ENCODE measurements around the gene CCDC30.
A peak's percentile ranks its signal among the peaks of the same experiment; 100 is the strongest.

CCDC30 gene

DNA sequence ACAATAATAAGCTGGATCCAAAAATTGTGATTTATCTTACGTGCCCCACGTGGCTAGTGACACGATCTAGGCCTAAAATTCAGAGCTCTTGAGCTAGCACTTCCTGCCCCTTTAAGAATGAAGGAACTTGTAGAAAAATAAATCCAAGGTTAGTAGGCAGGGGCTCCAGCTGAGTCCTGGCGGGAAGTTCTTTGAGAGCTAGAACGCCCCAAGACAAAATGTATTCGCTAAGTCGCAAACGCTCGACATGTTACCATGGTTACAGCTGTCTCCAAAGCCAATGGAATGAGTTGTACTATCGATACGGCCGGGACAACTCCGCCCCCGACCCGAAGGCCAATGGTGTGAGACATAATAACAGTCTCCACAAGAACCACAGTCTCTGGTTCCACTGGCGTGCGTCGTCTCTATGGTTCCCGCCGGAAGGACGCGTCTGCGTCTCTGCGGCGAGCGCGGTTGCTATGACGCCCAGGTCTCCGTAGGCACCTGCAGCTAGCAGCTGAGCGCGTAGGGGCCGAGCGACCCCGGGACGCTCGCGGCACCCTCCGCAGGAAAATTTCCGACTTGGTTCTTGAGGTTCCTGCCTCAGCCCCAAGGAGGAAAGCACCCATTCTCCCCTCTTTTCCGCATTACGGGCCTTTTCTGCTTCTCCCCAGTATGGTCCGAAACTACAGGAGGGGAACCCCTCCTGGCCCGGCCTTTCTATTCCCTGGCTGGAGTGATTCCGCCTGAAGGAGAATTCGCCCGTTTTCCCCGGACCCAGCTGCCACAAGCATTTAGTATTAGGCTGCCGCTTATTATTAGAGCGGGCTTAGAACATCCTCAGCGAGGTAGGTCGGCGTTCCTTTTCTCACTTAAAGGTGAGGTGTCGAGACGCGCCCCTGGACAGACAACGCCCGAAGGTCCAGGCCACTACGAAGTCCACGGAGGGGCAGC lies at the start of gene CCDC30:
Gene CCDC30, plus strand, starts transcription at position 459 of the 936 bp plus-strand sequence. CDS start 17,266 bp downstream, outside the sequence.
- TF ChIP-seq, protein P1, sequence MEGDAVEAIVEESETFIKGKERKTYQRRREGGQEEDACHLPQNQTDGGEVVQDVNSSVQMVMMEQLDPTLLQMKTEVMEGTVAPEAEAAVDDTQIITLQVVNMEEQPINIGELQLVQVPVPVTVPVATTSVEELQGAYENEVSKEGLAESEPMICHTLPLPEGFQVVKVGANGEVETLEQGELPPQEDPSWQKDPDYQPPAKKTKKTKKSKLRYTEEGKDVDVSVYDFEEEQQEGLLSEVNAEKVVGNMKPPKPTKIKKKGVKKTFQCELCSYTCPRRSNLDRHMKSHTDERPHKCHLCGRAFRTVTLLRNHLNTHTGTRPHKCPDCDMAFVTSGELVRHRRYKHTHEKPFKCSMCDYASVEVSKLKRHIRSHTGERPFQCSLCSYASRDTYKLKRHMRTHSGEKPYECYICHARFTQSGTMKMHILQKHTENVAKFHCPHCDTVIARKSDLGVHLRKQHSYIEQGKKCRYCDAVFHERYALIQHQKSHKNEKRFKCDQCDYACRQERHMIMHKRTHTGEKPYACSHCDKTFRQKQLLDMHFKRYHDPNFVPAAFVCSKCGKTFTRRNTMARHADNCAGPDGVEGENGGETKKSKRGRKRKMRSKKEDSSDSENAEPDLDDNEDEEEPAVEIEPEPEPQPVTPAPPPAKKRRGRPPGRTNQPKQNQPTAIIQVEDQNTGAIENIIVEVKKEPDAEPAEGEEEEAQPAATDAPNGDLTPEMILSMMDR (conservative IDR thresholded peaks at IDR 0.05; ENCODE audit: low read depth, low read length), result no peak
- H2AFZ ChIP-seq (ENCODE audit: low read depth), result peak within 1 kb of the TSS; percentile 80; the same call in 1 of the 2 replicates
- H4K20me1 ChIP-seq (ENCODE audit: insufficient read depth), result no peaks in the 10 kb centered on the region
- H3K36me3 ChIP-seq (ENCODE audit: insufficient read depth), result no peaks in the 10 kb centered on the region
- peak within 1 kb of the TSS; percentile 70 for H3K4me3 ChIP-seq (IDR thresholded peaks at IDR 0.05; ENCODE audit: insufficient read depth, low read depth, low read length)
- peak within 1 kb of the TSS; percentile 99 for H3K4me2 ChIP-seq
- H3K79me2 ChIP-seq (ENCODE audit: insufficient read depth, low read depth), result no peaks in the 10 kb centered on the region
- peak within 1 kb of the TSS; percentile 73 for H3K27ac ChIP-seq
- H3K4me1 ChIP-seq (ENCODE audit: low read depth, poor library complexity, severe bottlenecking), result peaks cover 13% of the 10 kb centered on the region
- no peaks in the 10 kb centered on the region for H3K27me3 ChIP-seq (ENCODE audit: insufficient read depth, low read depth)
- peak within 1 kb of the TSS; percentile 51; the same call in 1 of the 2 replicates for H3K9ac ChIP-seq

DNA sequence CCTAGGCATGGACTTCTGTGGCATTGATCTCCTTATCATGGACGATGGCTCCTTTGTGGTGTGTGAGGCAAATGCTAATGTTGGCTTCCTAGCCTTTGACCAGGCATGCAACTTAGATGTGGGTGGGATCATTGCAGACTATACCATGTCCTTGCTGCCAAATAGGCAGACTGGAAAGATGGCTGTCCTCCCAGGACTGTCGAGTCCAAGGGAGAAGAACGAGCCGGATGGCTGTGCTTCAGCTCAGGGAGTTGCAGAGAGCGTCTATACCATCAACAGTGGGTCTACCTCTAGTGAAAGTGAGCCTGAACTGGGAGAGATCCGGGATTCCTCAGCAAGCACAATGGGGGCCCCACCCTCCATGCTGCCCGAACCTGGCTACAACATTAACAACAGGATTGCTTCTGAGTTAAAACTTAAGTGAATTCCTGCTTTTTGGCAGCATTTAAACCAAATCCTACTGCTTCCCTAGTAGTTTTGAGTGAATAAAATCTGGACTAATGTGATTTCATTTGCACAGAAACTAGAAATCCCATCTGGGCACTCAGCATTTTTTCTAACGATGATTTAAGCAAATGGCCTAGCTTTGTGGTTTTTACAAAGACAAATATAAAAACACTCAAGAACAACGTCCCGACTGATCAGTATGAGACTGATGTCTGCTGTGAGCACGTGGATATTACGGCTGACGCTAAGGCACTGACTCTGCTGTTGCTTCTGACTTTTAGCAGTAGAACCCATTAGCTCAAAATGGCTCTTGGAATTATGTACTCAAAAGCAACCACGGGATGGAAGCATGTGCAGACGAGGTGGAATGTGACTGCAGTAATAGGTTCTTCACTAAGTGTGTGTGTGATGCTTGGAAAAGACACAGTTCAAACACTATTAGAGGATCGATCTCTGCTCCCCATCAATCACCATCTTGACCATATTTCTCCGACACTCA lies 48.3 kb upstream of the CCDC30 start:
- H3K79me2 ChIP-seq (ENCODE audit: insufficient read depth, low read depth), result no peaks in the 10 kb centered on the region
- no peaks in the 10 kb centered on the region for H3K4me1 ChIP-seq (ENCODE audit: low read depth, poor library complexity, severe bottlenecking)
- H3K27ac ChIP-seq, result no peak overlapping the region
- no peak overlapping the region for H3K4me3 ChIP-seq (IDR thresholded peaks at IDR 0.05; ENCODE audit: insufficient read depth, low read depth, low read length)
- H4K20me1 ChIP-seq (ENCODE audit: insufficient read depth), result no peaks in the 10 kb centered on the region
- H3K36me3 ChIP-seq (ENCODE audit: insufficient read depth), result no peaks in the 10 kb centered on the region
- H3K4me2 ChIP-seq, result no peak overlapping the region
- no peak overlapping the region for H2AFZ ChIP-seq (ENCODE audit: low read depth)
- TF ChIP-seq, protein P1 (conservative IDR thresholded peaks at IDR 0.05; ENCODE audit: low read depth, low read length), result no peak
- H3K9ac ChIP-seq, result no peak overlapping the region
- no peaks in the 10 kb centered on the region for H3K27me3 ChIP-seq (ENCODE audit: insufficient read depth, low read depth)

DNA sequence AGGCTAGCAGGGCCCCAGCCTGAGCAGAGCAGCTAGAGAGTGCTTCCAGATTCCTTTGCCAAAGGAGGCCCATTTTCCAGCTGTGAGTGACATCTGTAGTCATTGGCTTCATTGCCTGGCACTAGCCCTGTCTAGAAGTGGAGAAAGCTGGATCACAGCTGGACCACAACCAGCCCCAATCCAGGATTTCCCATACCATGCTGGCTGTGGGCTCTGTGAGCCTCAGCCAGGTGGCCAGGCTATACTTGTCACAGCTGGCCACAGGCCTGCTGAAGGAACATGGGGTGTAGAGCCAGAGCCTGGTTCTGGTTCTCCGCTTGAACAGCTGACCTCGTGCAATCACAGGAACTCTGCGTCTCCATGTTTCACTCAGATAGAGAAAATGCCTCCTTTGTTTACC lies 45.9 kb upstream of the CCDC30 start:
- H3K79me2 ChIP-seq (ENCODE audit: insufficient read depth, low read depth), result no peaks in the 10 kb centered on the region
- H3K4me1 ChIP-seq (ENCODE audit: low read depth, poor library complexity, severe bottlenecking), result no peaks in the 10 kb centered on the region
- no peaks in the 10 kb centered on the region for H3K36me3 ChIP-seq (ENCODE audit: insufficient read depth)
- H3K9ac ChIP-seq, result no peak overlapping the region
- H4K20me1 ChIP-seq (ENCODE audit: insufficient read depth), result no peaks in the 10 kb centered on the region
- TF ChIP-seq, protein P1 (conservative IDR thresholded peaks at IDR 0.05; ENCODE audit: low read depth, low read length), result no peak
- no peaks in the 10 kb centered on the region for H3K27me3 ChIP-seq (ENCODE audit: insufficient read depth, low read depth)
- H3K4me2 ChIP-seq, result no peak overlapping the region
- no peak overlapping the region for H2AFZ ChIP-seq (ENCODE audit: low read depth)
- H3K4me3 ChIP-seq (IDR thresholded peaks at IDR 0.05; ENCODE audit: insufficient read depth, low read depth, low read length), result no peak overlapping the region
- no peak overlapping the region for H3K27ac ChIP-seq

DNA sequence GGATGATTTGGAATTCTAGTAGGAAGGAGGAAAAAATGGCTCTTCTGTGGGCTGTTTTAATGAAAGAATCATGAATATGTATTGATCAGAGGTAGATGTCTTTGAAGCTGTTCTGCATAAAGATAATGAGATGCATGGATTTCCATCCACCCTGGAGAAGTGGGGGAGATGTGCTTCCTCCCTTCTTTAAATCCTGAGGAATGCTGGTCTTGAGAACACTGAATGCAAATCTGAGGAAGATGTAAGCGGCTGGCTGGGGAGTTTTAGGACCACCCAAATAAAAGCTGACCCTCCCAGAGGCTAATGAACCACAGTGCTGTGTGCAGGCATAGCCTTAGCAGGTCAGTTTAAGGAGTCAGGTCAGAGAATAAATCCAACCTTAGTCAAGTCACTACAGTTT lies 44.6 kb upstream of the CCDC30 start:
- TF ChIP-seq, protein P1 (conservative IDR thresholded peaks at IDR 0.05; ENCODE audit: low read depth, low read length), result no peak
- Histone ChIP-seq H4K20me1 (ENCODE audit: insufficient read depth) (no peaks in the 10 kb centered on the region), H3K36me3 (ENCODE audit: insufficient read depth) (no peaks in the 10 kb centered on the region), H3K9ac (no peak overlapping the region), H3K27me3 (ENCODE audit: insufficient read depth, low read depth) (no peaks in the 10 kb centered on the region), H3K4me1 (ENCODE audit: low read depth, poor library complexity, severe bottlenecking) (no peaks in the 10 kb centered on the region), H3K4me3 (IDR thresholded peaks at IDR 0.05; ENCODE audit: insufficient read depth, low read depth, low read length) (no peak overlapping the region), H3K79me2 (ENCODE audit: insufficient read depth, low read depth) (no peaks in the 10 kb centered on the region), H3K27ac (no peak overlapping the region), H2AFZ (ENCODE audit: low read depth) (no peak overlapping the region), H3K4me2 (no peak overlapping the region)

All from KMS-11 (cell line).